Liver (tissue), 3 donors: ENCODE results near the gene CHTOP.

Source experiments
- EGR1 ChIP-seq, 2 donors: IDR thresholded peaks; 2 replicates each; pipeline ENCODE4 v1.6.1; 2016 to 2018; ENCODE audit warnings: antibody characterized with exemption in 2 of 2, low read depth in 2 of 2
- GABPA ChIP-seq, 2 donors: IDR thresholded peaks in 1 of 2; conservative IDR thresholded peaks in 1 of 2; 2 replicates each; pipeline ENCODE4 v1.6.1; 2016; ENCODE audit warnings: antibody characterized with exemption in 2 of 2, mild to moderate bottlenecking in 1 of 2, moderate library complexity in 1 of 2
- JUND ChIP-seq, 2 donors: IDR thresholded peaks; 2 replicates each; pipeline ENCODE4 v1.6.1; 2016; ENCODE audit warnings: antibody characterized with exemption in 2 of 2
- RAD21 ChIP-seq, 2 donors: IDR thresholded peaks; 2 replicates each; pipeline ENCODE4 v1.6.1; 2016; ENCODE audit warnings: antibody characterized with exemption in 2 of 2, mild to moderate bottlenecking in 2 of 2
- TAF1 ChIP-seq: conservative IDR thresholded peaks from 2 replicates; pipeline ENCODE4 v1.6.1; 2016; ENCODE audit warnings: antibody characterized with exemption, mild to moderate bottlenecking
- YY1 ChIP-seq: IDR thresholded peaks from 2 replicates; pipeline ENCODE4 v1.6.1; 2016; ENCODE audit warnings: antibody characterized with exemption, mild to moderate bottlenecking
- TF ChIP-seq, protein P1 (sequence below): fragments of 150-350 bp; IDR thresholded peaks from 2 replicates; pipeline ENCODE4 v1.5.1; 2017; ENCODE audit warnings: improper control_type of control experiment, low read depth, low read length; ENCODE audit not compliant: missing input control
- TF ChIP-seq, protein P2 (sequence below): IDR thresholded peaks from 2 replicates; pipeline ENCODE4 v1.6.1; 2016; ENCODE audit warnings: antibody characterized with exemption, mild to moderate bottlenecking
- donor health status: healthy.
- donor health status: healthy.

DNA sequence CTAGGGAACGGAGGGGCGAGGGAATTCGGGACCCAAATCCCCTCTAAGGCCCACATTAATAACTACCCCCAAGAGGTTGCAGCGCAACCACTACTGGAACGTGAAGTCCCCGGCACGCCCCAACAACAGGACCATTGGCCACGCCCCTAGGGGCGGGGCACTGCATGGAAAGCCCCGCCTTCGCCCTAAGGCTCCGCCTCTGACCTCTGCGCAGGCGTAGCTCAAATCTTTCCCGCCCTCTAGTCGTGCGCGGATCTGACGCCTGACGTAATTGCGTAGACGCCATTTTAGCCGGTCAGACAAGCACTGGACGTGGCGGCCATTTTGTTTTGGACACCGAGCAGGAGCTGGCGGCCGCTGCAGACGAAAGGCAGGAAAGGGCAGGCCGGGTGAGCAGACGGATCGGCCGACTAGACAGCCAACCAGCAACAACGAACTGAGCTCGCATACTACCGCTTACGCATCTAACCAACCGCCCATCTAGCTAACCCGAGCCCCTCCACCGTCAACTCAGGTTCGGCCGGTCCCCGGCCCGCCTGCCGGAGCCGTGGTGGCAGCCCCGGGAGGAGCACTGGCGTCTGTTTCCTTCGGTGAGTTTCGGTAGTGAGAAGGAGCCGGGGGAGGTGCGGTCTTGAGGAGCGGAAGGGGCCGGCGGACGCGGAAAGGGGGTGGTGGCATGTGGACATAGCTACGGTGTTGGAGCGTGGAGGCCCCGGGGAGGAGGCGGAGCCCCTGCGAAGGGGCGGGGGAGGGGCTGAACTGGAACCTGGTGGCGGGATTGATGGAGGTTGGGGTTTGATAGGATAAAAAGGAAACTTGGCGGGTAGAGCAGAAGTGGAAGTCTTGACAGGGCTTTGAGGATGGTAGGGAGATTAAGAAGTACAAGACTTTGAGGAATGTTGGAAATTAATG lies at the start of gene CHTOP:
- no peak for TF ChIP-seq EGR1 (IDR thresholded peaks at IDR 0.05; ENCODE audit: low read depth in 2 of 2)
- TF ChIP-seq GABPA (IDR thresholded peaks at IDR 0.05 in 1 of 2, conservative IDR thresholded peaks at IDR 0.05 in 1 of 2), result peak in 1 of 2 donors; percentile 66
- peak; percentile 68 to 77 for TF ChIP-seq JUND (IDR thresholded peaks at IDR 0.05)
- TF ChIP-seq, protein P1, sequence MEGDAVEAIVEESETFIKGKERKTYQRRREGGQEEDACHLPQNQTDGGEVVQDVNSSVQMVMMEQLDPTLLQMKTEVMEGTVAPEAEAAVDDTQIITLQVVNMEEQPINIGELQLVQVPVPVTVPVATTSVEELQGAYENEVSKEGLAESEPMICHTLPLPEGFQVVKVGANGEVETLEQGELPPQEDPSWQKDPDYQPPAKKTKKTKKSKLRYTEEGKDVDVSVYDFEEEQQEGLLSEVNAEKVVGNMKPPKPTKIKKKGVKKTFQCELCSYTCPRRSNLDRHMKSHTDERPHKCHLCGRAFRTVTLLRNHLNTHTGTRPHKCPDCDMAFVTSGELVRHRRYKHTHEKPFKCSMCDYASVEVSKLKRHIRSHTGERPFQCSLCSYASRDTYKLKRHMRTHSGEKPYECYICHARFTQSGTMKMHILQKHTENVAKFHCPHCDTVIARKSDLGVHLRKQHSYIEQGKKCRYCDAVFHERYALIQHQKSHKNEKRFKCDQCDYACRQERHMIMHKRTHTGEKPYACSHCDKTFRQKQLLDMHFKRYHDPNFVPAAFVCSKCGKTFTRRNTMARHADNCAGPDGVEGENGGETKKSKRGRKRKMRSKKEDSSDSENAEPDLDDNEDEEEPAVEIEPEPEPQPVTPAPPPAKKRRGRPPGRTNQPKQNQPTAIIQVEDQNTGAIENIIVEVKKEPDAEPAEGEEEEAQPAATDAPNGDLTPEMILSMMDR, result no peak
- peak; percentile 60 for TF ChIP-seq TAF1
- TF ChIP-seq, protein P2, sequence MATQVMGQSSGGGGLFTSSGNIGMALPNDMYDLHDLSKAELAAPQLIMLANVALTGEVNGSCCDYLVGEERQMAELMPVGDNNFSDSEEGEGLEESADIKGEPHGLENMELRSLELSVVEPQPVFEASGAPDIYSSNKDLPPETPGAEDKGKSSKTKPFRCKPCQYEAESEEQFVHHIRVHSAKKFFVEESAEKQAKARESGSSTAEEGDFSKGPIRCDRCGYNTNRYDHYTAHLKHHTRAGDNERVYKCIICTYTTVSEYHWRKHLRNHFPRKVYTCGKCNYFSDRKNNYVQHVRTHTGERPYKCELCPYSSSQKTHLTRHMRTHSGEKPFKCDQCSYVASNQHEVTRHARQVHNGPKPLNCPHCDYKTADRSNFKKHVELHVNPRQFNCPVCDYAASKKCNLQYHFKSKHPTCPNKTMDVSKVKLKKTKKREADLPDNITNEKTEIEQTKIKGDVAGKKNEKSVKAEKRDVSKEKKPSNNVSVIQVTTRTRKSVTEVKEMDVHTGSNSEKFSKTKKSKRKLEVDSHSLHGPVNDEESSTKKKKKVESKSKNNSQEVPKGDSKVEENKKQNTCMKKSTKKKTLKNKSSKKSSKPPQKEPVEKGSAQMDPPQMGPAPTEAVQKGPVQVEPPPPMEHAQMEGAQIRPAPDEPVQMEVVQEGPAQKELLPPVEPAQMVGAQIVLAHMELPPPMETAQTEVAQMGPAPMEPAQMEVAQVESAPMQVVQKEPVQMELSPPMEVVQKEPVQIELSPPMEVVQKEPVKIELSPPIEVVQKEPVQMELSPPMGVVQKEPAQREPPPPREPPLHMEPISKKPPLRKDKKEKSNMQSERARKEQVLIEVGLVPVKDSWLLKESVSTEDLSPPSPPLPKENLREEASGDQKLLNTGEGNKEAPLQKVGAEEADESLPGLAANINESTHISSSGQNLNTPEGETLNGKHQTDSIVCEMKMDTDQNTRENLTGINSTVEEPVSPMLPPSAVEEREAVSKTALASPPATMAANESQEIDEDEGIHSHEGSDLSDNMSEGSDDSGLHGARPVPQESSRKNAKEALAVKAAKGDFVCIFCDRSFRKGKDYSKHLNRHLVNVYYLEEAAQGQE, result peak; percentile 87
- peak in 1 of 2 donors; percentile 23 for TF ChIP-seq RAD21 (IDR thresholded peaks at IDR 0.05)
- TF ChIP-seq YY1, result peak; percentile 100
